K562 (cell line): Measurements from ENCODE around the gene MYCN. TPM values are rescaled to one million over a fixed set of nuclear protein-coding genes. Genes with fewer than 3 reads are reported as not detected.
A peak's percentile ranks its signal among the peaks of the same experiment; 100 is the strongest.

Experiments used
- ATAC-seq: fragments of 200-7000 bp; cut with Tn5 transposase; 3 replicates; pipeline ENCODE4 v1.9.1; 2020; ENCODE audit warnings: moderate library complexity
- BruUV-seq: library from RNA; stranded (reverse); fragments of 400-500 nt; replicated peaks from 2 replicates; lab custom pipeline; 2021; lab: Mats Ljungman, UMichigan
- CTCF ChIA-PET: fragments of 300-600 bp; formaldehyde crosslinking; extraction: SDS; loops from one replicate; lab custom pipeline; 2021; ENCODE audit warnings: low intra/inter-chr PET ratio; lab: Yijun Ruan, JAX
- POLR2A ChIA-PET: fragments of 300-600, 350-650 bp; sonication (Branson Sonifier 250); formaldehyde crosslinking; extraction: SDS; loops from one replicate; lab custom pipeline; 2021; ENCODE audit warnings: antibody characterized with exemption, inconsistent platforms; lab: Yijun Ruan, JAX
- DNase-seq, 4 experiments: peaks; one replicate each; pipeline versions ENCODE4 v3.0.0 to v3.0.0-alpha.2; 2011 to 2018; ENCODE audit warnings: low spot score in 3 of 4, mixed read lengths in 3 of 4; ENCODE audit errors: extremely low read depth in 1 of 4
- FAIRE-seq: peaks from 2 replicates; lab custom pipeline; 2011; peaks lifted over from hg19 to GRCh38; lab: Jason Lieb, UNC
- H2AFZ ChIP-seq: 2 replicates; pipeline ENCODE4 v1.6.0; 2011; ENCODE audit warnings: low read depth, low read length, control low read depth, inconsistent platforms
- H3K27ac ChIP-seq: fragments of 200-600 bp; 3 replicates; pipeline ENCODE4 v1.8.0; 2011; ENCODE audit warnings: low read depth, mild to moderate bottlenecking, control low read depth, inconsistent platforms, low read length, moderate library complexity, mixed read lengths; ENCODE audit errors: extremely low read depth
- H3K27me3 ChIP-seq, 2 experiments: fragments of 300-600 bp in 1 of 2; 2 replicates in 1 of 2; 3 replicates in 1 of 2; pipeline versions ENCODE4 v1.6.0 to v1.8.0; 2011; ENCODE audit warnings: inconsistent platforms in 2 of 2, low read length in 2 of 2, mild to moderate bottlenecking in 1 of 2, mixed read lengths in 1 of 2, moderate library complexity in 1 of 2; ENCODE audit not compliant: control insufficient read depth in 2 of 2, insufficient read depth in 2 of 2
- H3K36me3 ChIP-seq: fragments of 300-600 bp; 3 replicates; pipeline ENCODE4 v1.8.0; 2011; ENCODE audit warnings: mild to moderate bottlenecking, low read length, inconsistent platforms; ENCODE audit not compliant: control insufficient read depth, insufficient read depth
- H3K4me1 ChIP-seq, 2 experiments: fragments of 200-600 bp in 1 of 2; replicated peaks in 1 of 2; 2 replicates in 1 of 2; 3 replicates in 1 of 2; pipeline versions ENCODE4 v1.5.1 to v1.8.0; 2011; ENCODE audit warnings: inconsistent platforms in 2 of 2, low read length in 2 of 2, mild to moderate bottlenecking in 1 of 2, mixed read lengths in 1 of 2, moderate library complexity in 1 of 2; ENCODE audit not compliant: control insufficient read depth in 2 of 2, insufficient read depth in 2 of 2
- H3K4me2 ChIP-seq: 2 replicates; pipeline ENCODE4 v1.6.1; 2011; ENCODE audit warnings: low read length, control low read depth, inconsistent platforms, mixed read lengths; ENCODE audit not compliant: insufficient read depth
- H3K4me3 ChIP-seq: fragments of 200-600 bp; sonication (generic), shearing (Covaris generic); 2 replicates; pipeline ENCODE4 v1.5.1; 2016; ENCODE audit warnings: control low read depth, inconsistent platforms
- H3K79me2 ChIP-seq: fragments of 200-600 bp; 3 replicates; pipeline ENCODE4 v1.8.0; 2011; ENCODE audit warnings: low read length, inconsistent platforms; ENCODE audit not compliant: control insufficient read depth, insufficient read depth
- H3K9ac ChIP-seq, 2 experiments: 2 replicates each; pipeline versions ENCODE4 v1.6.0 to v1.6.1; 2011; ENCODE audit warnings: low read depth in 2 of 2, low read length in 2 of 2, control low read depth in 1 of 2, inconsistent platforms in 1 of 2, mild to moderate bottlenecking in 1 of 2, mixed read lengths in 1 of 2; ENCODE audit not compliant: insufficient read depth in 1 of 2
- H3K9me1 ChIP-seq: one replicate; pipeline ENCODE4 v1.6.0; 2011; ENCODE audit warnings: inconsistent platforms, mild to moderate bottlenecking, low read length, moderate library complexity; ENCODE audit not compliant: control insufficient read depth, insufficient read depth
- H3K9me3 ChIP-seq: replicated peaks from 2 replicates; pipeline ENCODE4 v1.5.1; 2011; ENCODE audit warnings: low read depth, low read length, inconsistent platforms; ENCODE audit not compliant: control insufficient read depth, insufficient read depth
- H4K20me1 ChIP-seq: replicated peaks from 2 replicates; pipeline ENCODE4 v1.6.1; 2011; ENCODE audit warnings: low read length, inconsistent platforms, mixed read lengths; ENCODE audit not compliant: control insufficient read depth, insufficient read depth
- CBX8 ChIP-seq: fragments of 200-600 bp; sonication (generic); IDR thresholded peaks from 2 replicates; pipeline ENCODE4 v1.6.1; 2012; ENCODE audit warnings: borderline replicate concordance, mixed run types, low read depth, mild to moderate bottlenecking, moderate library complexity, mixed read lengths, low read length, control low read depth, inconsistent platforms; ENCODE audit not compliant: poor library complexity, severe bottlenecking; ENCODE audit errors: extremely low read depth
- CEBPB ChIP-seq: fragments of 450-650 bp; IDR thresholded peaks from 2 replicates; pipeline ENCODE4 v1.6.1; 2016; ENCODE audit warnings: missing genetic modification characterization, missing compliant biosample characterization
- CEBPG ChIP-seq, 3 experiments: fragments of 200-800 bp in 1 of 3; sonication (Bioruptor generic) in 1 of 3; sonication (generic) in 1 of 3; formaldehyde crosslinking in 1 of 3; IDR thresholded peaks in 2 of 3; conservative IDR thresholded peaks in 1 of 3; 2 replicates each; pipeline versions ENCODE4 v1.6.1 to v1.8.0; 2016 to 2022; ENCODE audit warnings: missing compliant biosample characterization in 2 of 3, missing genetic modification characterization in 2 of 3, mild to moderate bottlenecking in 1 of 3, missing genetic modification reagents in 1 of 3
- FOXK2 ChIP-seq, 2 experiments: fragments of 450-650 bp; IDR thresholded peaks in 1 of 2; conservative IDR thresholded peaks in 1 of 2; 2 replicates each; pipeline ENCODE4 v1.6.1; 2016; ENCODE audit warnings: low read depth in 2 of 2, mild to moderate bottlenecking in 1 of 2
- GATA2 ChIP-seq: sonication (generic); formaldehyde crosslinking; IDR thresholded peaks from 2 replicates; pipeline ENCODE4 v1.4.0; 2020; ENCODE audit warnings: mild to moderate bottlenecking, missing genetic modification reagents
- L3MBTL2 ChIP-seq: fragments of 450-650 bp; IDR thresholded peaks from 2 replicates; pipeline ENCODE4 v1.6.1; 2016; ENCODE audit warnings: mild to moderate bottlenecking, moderate library complexity
- LARP7 ChIP-seq: fragments of 450-650 bp; IDR thresholded peaks from 2 replicates; pipeline ENCODE4 v1.6.1; 2016
- MCM7 ChIP-seq, 2 experiments: fragments of 450-650 bp; IDR thresholded peaks; 2 replicates each; pipeline ENCODE4 v1.6.1; 2016 to 2018
- NFRKB ChIP-seq: fragments of 450-650 bp; IDR thresholded peaks from 2 replicates; pipeline ENCODE4 v1.6.1; 2016; ENCODE audit warnings: low read depth
- TBP ChIP-seq: optimal IDR thresholded peaks from 2 replicates; pipeline ENCODE3; 2011; ENCODE audit warnings: low read depth, low read length, improper control_type of control experiment
- TGIF2 ChIP-seq: sonication (generic); formaldehyde crosslinking; IDR thresholded peaks from 2 replicates; pipeline ENCODE4 v1.8.1; 2022; ENCODE audit warnings: mild to moderate bottlenecking, missing genetic modification reagents, moderate library complexity
- XRCC3 ChIP-seq: fragments of 450-650 bp; IDR thresholded peaks from 2 replicates; pipeline ENCODE4 v1.6.1; 2017; ENCODE audit warnings: mild to moderate bottlenecking, moderate library complexity
- ZNF274 ChIP-seq: IDR thresholded peaks from 2 replicates; pipeline ENCODE4 v1.6.1; 2011; ENCODE audit warnings: low read depth, mild to moderate bottlenecking, low read length, moderate library complexity, borderline replicate concordance
- ZNF311 ChIP-seq: fragments of 250-450 bp; sonication (Bioruptor Pico); IDR thresholded peaks from 2 replicates; pipeline ENCODE4 v1.4.0; 2020; ENCODE audit warnings: mild to moderate bottlenecking, moderate library complexity
- ZNF445 ChIP-seq: fragments of 250-450 bp; sonication (Bioruptor Pico); IDR thresholded peaks from 2 replicates; pipeline ENCODE4 v1.4.0; 2020; ENCODE audit warnings: low read depth, mild to moderate bottlenecking, moderate library complexity
- ZNF584 ChIP-seq: fragments of 200-800 bp; sonication (Bioruptor generic); IDR thresholded peaks from 2 replicates; pipeline ENCODE4 v1.6.1; 2016; ENCODE audit warnings: low read depth, mild to moderate bottlenecking, missing genetic modification characterization, missing compliant biosample characterization
- WGBS: fragments of 100-300 bp; shearing (Covaris generic); methylation state at CpG from one replicate; pipeline ENCODE4 v1.1.6; 2016; ENCODE audit warnings: low coverage, mixed read lengths; ENCODE audit not compliant: insufficient coverage; ENCODE audit errors: missing lambda C conversion rate; 5-methylcytosine and 5-hydroxymethylcytosine counted together
- in situ Hi-C: fragments of 300-500 bp; cut with MboI; formaldehyde crosslinking; loops from 4 replicates; pipeline ENCODE4 v1.15.0; 2018; ENCODE audit warnings: inconsistent platforms, mixed read lengths
- intact Hi-C: fragments of 100-400 bp; cut with micrococcal nuclease; formaldehyde crosslinking; loops from 2 replicates; pipeline ENCODE4 v1.14.2; 2022
- polyA plus RNA-seq, 8 experiments: library from polyadenylated mRNA; depleted of rRNA in 4 of 8; stranded (reverse) in 5 of 8; unstranded in 3 of 8; fragments of >200 nt; fragmentation: Nextera tagmentation in 2 of 8; fragmentation: Illumina TruSeq in 1 of 8; extraction: Ambion mirVana in 2 of 8; extraction: Trizol in 1 of 8; gene quantifications; 2 replicates each; pipeline versions ENCODE4 v1.2.1 to v1.2.3, GENCODE V29; 2011 to 2014; ENCODE audit warnings: inconsistent platforms in 1 of 8, missing spikeins in 1 of 8
- total RNA-seq, 7 experiments: library from RNA; depleted of rRNA in 6 of 7; stranded (reverse); fragments of >200 nt in 6 of 7; fragmentation: Illumina TruSeq in 2 of 7; extraction: Trizol in 2 of 7; gene quantifications; 2 replicates each; pipeline versions ENCODE4 v1.2.1 to v1.2.3, GENCODE V29; 2011 to 2021; ENCODE audit warnings: low replicate concordance in 1 of 7

Gene MYCN
- total and polyA plus RNA-seq, 9 of the 15 experiments (the other 6 are each of a cell fraction or from before 2014, with no cell fraction given) = not detected

- TF ChIP-seq L3MBTL2 (peak; percentile 44), FOXK2 (conservative IDR thresholded peaks at IDR 0.05 in 1 of 2, IDR thresholded peaks at IDR 0.05 in 1 of 2; ENCODE audit: low read depth in 2 of 2) (no peak), LARP7 (no peak), ZNF274 (no peak), NFRKB (no peak), ZNF445 (CRISPR knock-in tag) (no peak)
Measured at GRCh38 chr2:15939854-15940660, at the start of gene MYCN (continued).

- H3K9me1 ChIP-seq = no peaks in the 10 kb centered on the region
- no peaks in the 10 kb centered on the region for H3K9me3 ChIP-seq
- H3K27me3 ChIP-seq = peaks cover 7 to 31% of the 10 kb centered on the region in 2 experiments; a peak in 3 of 5 replicates
- no peaks in the 10 kb centered on the region for H4K20me1 ChIP-seq
- H3K4me1 ChIP-seq = no peaks in the 10 kb centered on the region
- H3K4me2 ChIP-seq = no peak overlapping the region
- in situ Hi-C loops (no loop called here), intact Hi-C loops (no loop called here)
- BruUV-seq = no TSS peak
- ChIA-PET POLR2A (no interaction called here), CTCF (no interaction called here)
- FAIRE-seq (no peak), DNase-seq (no peak), ATAC-seq (no peak)
- H3K4me3 ChIP-seq = no peak overlapping the region
- no peaks in the 10 kb centered on the region for H3K36me3 ChIP-seq
- no peak overlapping the region for H3K9ac ChIP-seq
- no peaks in the 10 kb centered on the region for H3K79me2 ChIP-seq
- WGBS = under 1% methylated on average over 14 of the region's 15 CpGs
- no peak overlapping the region for H2AFZ ChIP-seq
- TF ChIP-seq CBX8 (no peak), XRCC3 (no peak), GATA2 (CRISPR knock-in tag) (no peak), TBP (no peak), CEBPB (tag) (0 out of 2 replicates have a peak, but pooled peaks have one; percentile 9), ZNF311 (CRISPR knock-in tag) (no peak), TGIF2 (CRISPR knock-in tag) (no peak), ZNF584 (no peak), CEBPG (CRISPR knock-in tag; IDR thresholded peaks at IDR 0.05) (no peak), CEBPG (tag; conservative IDR thresholded peaks at IDR 0.05 in 1 of 2, IDR thresholded peaks at IDR 0.05 in 1 of 2) (0 out of 4 replicates have a peak, but pooled peaks of 1 of the 2 experiments have one; percentile 33), MCM7 (IDR thresholded peaks at IDR 0.05) (no peak)
- H3K27ac ChIP-seq = no peak overlapping the region
Measured at GRCh38 chr2:15890936-15891905, 49.1 kb upstream of the MYCN start.
